GM12891 (cell line): Measurements from ENCODE around the gene TNS1.

Source experiments
- DNase-seq: peaks from one replicate; pipeline ENCODE4 v3.0.0; 2011; ENCODE audit warnings: low spot score; ENCODE audit not compliant: insufficient read length
- FAIRE-seq: peaks from 2 replicates; lab custom pipeline; 2011; peaks lifted over from hg19 to GRCh38; lab: Jason Lieb, UNC
- PAX5 ChIP-seq: IDR thresholded peaks from 2 replicates; pipeline ENCODE4 v1.6.1; 2011; ENCODE audit warnings: low read length, moderate library complexity, mild to moderate bottlenecking; ENCODE audit not compliant: insufficient read depth, severe bottlenecking
- POLR2A ChIP-seq: IDR thresholded peaks from 2 replicates; pipeline ENCODE4 v1.6.1; 2011; ENCODE audit warnings: low read depth, low read length, control low read depth
- POLR2AphosphoS5 ChIP-seq: IDR thresholded peaks from 2 replicates; pipeline ENCODE4 v1.6.1; 2011; ENCODE audit warnings: low read depth, low read length, control low read depth
- POU2F2 ChIP-seq: IDR thresholded peaks from 2 replicates; pipeline ENCODE4 v1.6.1; 2011; ENCODE audit warnings: low read depth, mild to moderate bottlenecking, control low read depth, low read length, moderate library complexity
- SPI1 ChIP-seq: IDR thresholded peaks from 2 replicates; pipeline ENCODE4 v1.6.1; 2011; ENCODE audit warnings: low read depth, low read length, control low read depth
- TAF1 ChIP-seq: IDR thresholded peaks from 2 replicates; pipeline ENCODE4 v1.6.1; 2011; ENCODE audit warnings: low read depth, low read length, control low read depth

The TNS1 gene

DNA sequence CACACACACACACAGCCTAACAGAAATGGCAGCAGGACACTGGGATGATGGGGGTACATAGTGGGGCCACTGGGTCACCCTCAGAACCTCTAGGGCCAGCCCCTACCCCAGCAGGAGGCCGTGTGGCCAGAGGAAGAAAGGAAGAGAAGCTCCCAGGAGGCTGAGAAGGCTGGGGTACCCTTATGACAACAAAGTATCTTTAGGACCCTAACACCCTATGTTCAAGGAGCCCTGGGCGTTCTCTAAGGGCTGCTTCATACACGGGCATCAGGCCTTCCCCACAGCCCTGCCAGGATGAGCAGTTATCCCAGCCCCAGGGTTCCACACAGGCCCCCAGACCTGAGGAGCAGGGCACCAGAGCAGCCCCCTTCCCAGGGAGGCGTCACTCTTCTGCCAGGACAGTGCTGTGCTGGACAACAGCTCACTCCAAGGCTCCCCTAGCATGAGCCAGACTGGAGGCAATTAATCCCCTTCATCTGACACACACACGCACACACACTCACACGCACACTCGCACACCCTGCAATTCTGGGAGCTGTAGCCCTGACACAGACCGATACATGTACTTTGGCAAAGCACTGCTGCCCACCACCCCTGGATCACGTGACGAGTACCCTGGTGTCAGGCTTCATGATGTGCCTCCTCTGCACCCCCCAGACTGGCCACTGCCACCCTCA lies 163.6 kb downstream of the TNS1 start:
- FAIRE-seq, result no peak
- no peak for TF ChIP-seq SPI1
- no peak for TF ChIP-seq POLR2AphosphoS5
- TF ChIP-seq POU2F2, result no peak
- TF ChIP-seq TAF1, result no peak
- no peak for TF ChIP-seq POLR2A
- TF ChIP-seq PAX5, result no peak
- no peak for DNase-seq

DNA sequence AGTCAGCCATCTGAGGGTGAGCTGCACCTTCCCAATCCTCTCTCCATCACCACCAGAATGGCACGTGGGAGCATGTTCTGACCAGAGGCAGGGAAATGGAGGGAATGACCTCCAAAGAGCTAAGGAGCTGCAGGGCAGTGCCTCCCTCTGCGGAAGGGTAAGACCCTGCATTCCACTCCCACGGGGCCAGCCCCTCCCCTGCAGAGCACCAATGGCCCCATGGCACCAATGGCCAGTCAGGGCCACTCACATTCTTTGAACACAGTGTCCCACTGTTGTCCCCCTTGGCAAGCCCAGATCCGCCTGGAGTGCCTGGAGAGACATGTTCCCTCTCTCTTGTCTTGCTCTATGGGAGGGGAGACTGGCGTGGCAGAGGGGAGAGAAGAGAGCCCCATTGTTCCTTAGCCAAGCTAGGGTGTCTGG lies 164.4 kb downstream of the TNS1 start:
- no peak for TF ChIP-seq POLR2A
- no peak for DNase-seq
- no peak for FAIRE-seq

DNA sequence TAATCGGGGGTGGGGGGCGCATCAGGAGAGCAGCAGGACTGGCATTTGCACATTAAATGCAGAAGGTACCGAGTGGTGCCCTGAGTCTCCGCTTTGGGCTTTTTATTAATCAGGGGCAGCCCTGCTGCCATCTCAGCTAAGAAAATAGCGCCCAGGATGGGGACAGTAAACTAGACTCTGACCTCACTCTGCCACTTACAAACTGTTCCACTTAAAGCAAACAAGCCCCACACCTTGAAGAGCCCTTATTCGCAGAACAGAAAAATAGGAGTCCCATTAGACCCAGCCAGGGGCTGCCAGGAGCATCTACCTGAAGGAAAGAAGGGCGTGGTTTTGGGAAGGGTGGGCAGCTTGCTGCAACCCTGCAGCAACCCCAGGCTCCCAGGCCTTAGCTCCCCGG lies 165.3 kb downstream of the TNS1 start:
- no peak for DNase-seq
- TF ChIP-seq POU2F2, result no peak
- no peak for TF ChIP-seq SPI1
- TF ChIP-seq POLR2AphosphoS5, result no peak
- no peak for TF ChIP-seq POLR2A
- TF ChIP-seq PAX5, result no peak
- no peak for TF ChIP-seq TAF1
- FAIRE-seq, result no peak

DNA sequence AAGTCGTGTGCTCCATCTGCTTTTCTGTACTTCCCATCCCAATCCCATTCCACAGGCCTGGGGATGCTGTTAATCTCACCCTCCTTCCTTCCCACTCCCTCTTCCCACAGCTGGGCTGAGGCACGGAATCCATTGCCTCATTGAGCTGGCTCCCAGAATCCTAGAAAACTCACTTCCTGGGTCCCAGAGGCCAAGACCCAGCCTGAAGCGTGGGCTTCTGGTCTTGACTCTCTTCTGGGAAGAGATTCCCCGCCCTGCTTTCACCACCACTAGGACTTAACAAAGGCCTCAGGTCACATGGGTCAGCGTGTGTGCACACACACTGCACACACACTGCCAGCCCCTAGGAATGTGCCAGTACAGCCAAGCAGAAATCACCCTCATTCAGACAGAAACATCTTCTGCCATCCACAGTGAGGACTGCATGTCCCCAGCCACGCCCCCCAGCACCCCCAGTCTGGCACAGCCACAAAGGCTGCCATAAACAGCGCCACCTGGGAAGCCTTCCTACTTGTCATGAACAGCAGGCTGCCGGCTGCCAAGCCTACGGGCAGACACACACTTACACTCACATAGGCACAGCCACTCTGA lies 165.8 kb downstream of the TNS1 start:
- no peak for DNase-seq
- no peak for TF ChIP-seq TAF1
- TF ChIP-seq POLR2AphosphoS5, result no peak
- no peak for TF ChIP-seq POU2F2
- no peak for TF ChIP-seq SPI1
- TF ChIP-seq POLR2A, result no peak
- TF ChIP-seq PAX5, result no peak
- no peak for FAIRE-seq

DNA sequence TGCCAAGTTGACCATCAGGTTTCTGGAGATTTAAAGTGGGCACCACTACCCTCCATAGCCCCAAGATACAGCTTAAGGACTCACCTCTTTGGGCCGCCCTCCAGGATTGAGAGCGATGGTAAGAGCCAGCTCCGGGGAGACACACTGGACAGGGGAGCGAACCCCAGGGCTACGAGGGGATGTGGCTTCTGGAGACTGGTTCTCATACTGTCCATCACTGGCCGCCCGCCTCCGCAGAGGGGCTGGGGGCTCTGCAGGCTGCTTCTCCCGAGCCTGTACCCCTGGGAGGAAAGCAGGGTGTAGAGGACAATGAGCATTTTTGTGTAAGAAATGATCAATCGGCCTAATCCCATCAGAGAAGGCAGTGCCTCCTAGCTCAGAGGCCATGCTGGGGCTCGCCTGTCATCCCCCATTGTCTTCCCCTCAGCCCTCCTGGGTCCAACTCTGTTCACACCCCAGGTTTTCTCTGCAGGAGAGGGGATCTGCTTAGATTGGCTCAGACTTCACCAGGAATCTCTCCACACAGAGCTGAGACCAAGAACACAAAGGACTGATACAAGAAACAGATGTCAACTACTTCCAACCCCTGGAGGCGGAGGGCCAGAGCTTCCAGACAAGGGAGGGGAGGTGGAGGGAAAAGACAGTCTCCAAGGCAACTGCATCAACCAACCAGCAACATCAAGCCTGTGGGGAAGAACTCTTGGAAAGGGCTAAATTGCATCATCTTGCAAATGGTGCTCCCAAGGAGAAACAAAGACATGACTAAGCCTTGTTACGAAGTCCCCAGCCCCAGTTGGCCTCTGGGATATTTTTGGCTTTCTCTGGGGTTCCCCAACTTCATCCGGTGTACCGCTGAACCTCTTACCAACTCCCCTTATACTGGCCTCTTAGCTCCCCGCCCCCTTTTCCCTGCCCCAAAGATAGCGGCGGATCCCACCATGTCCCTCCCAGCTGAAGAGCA lies 166.6 kb downstream of the TNS1 start:
- no peak for DNase-seq
- TF ChIP-seq PAX5 (no peak), SPI1 (no peak), POU2F2 (no peak), TAF1 (no peak), POLR2A (no peak), POLR2AphosphoS5 (no peak)
- no peak for FAIRE-seq

DNA sequence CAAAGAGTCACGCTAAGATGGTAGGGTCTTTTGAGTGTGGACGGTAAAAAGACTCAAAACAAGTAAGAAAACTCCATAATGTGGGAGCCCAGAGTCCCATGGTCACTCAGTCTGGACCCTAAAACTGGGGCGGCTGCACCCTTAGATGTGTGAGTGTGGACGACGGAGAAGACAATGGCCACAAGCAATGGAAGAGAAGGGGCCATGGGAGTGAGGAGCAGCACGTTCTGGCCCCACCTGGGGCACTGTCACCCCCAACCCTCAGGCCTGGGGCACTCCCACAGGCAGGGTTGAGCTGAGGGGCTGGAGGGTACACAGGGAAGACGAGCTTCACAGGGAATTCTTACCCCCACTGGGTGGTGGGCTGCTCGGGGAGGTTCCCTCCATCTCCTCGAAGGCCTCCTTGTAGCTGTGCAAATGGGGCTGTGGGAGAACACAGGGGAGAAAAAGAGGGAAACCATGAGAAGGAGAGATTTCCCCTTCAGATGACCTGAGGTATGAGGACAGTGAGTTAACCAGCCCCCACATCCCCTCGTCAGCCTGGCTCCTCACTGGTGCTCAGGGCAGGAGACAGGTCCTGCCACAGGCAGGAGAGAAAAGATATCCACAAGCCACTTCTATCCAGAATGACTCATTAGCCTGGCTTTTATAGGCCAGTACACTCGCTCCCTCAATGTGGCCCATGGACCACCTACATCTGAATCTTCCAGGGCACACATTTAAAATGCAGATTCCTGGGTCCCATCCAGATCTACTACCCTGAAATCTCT lies 167.9 kb downstream of the TNS1 start:
- FAIRE-seq (no peak), DNase-seq (no peak)
- TF ChIP-seq SPI1 (no peak), TAF1 (no peak), PAX5 (no peak), POU2F2 (no peak), POLR2AphosphoS5 (no peak), POLR2A (no peak)

DNA sequence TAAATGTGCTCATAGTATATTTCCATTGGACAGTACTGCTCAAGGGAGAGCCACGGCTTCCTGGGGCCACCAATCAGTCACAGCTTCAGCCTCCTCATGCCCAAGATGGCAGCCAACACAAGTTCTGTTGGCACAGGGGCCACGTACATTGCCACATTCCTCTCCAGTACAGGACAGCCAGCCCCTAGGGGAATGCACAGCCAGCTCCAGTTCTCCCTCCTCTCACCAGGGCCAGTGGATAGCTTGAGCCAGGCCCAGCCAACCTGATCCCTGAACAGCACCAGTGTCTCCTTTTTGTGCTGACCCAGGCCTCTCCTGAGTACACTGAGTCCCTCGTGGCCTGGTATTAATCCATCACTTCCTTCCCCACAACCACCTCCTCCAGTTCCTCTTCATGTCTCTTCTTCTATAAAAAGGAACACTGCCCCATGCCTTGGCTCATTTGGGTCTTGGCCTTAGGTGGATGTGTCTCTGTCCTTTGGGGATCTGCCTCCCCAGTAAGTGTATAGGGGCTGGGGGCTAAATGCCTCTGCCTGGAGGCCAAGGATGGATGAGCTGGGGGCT lies 168.7 kb downstream of the TNS1 start:
- DNase-seq (no peak), FAIRE-seq (no peak)
- TF ChIP-seq TAF1 (no peak), POLR2AphosphoS5 (no peak), POU2F2 (no peak), SPI1 (no peak), PAX5 (no peak), POLR2A (no peak)

DNA sequence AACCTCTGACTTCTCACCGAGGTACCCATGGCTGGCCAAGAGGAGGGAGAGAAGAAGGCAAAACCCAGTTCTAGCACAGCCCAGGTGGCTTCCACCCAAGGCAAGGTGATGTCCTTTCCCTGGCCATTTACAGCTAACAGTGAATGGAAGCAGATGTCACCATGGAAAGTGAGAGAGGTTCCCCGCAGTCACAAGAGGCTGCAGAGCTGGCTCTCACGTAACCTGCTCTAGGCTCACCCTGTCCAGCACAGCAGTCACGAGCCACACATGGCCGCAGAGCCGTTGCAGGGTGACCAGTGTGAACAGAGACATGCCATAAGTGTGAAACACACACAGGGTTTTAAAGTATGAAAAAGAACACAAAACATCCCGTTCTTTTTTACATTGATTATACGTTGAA lies 169.4 kb downstream of the TNS1 start:
- TF ChIP-seq PAX5, result no peak
- TF ChIP-seq TAF1, result no peak
- TF ChIP-seq POLR2AphosphoS5, result no peak
- TF ChIP-seq SPI1, result no peak
- no peak for TF ChIP-seq POLR2A
- TF ChIP-seq POU2F2, result no peak
- no peak for DNase-seq
- no peak for FAIRE-seq

DNA sequence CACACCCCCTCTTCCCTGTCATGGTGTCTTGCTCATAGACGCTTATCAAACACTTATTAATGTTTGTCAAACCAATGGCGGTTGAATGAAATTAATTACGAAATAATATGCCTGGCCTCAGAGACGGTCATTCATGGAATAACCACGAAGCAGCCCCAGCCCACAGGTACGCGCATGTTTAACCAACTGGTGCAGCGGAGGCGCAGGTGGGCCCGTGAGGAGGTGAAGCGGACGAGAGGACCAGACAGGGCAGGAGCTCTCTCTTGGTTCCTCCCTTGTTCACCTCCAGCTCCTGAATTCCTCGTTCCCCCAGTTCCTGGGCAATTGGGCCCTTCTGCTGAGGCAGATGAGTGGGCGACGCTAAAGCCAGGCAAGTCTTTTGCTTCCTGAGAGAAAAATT lies 169.8 kb downstream of the TNS1 start:
- no peak for FAIRE-seq
- no peak for TF ChIP-seq PAX5
- TF ChIP-seq SPI1, result no peak
- no peak for TF ChIP-seq POLR2AphosphoS5
- TF ChIP-seq POU2F2, result no peak
- TF ChIP-seq POLR2A, result no peak
- TF ChIP-seq TAF1, result no peak
- DNase-seq, result no peak
